ENCODE data around the gene RAB33B.

The RAB33B gene

GRCh38 chr4:139501927-139502899 is 48.3 kb downstream of the RAB33B start:
- H3K4me3 ChIP-seq (ENCODE audit: low read depth, low read length): no peak overlapping the region
- no peak for DNase-seq (ENCODE audit: low read depth)

GRCh38 chr4:139503622-139504166 is 49.8 kb downstream of the RAB33B start:
- H3K4me3 ChIP-seq (ENCODE audit: low read depth, low read length): no peak overlapping the region
- DNase-seq (ENCODE audit: low read depth): no peak

- no peak for DNase-seq (ENCODE audit: low read depth)
- H3K4me3 ChIP-seq (ENCODE audit: low read depth, low read length): no peak overlapping the region
Measured at GRCh38 chr4:139506774-139507173, 52.9 kb downstream of the RAB33B start.

GRCh38 chr4:139508581-139509237 is 54.8 kb downstream of the RAB33B start:
- no peak overlapping the region for H3K4me3 ChIP-seq (ENCODE audit: low read depth, low read length)
- DNase-seq (ENCODE audit: low read depth): no peak

GRCh38 chr4:139509727-139510410 is 55.9 kb downstream of the RAB33B start:
- DNase-seq (ENCODE audit: low read depth): no peak
- no peak overlapping the region for H3K4me3 ChIP-seq (ENCODE audit: low read depth, low read length)

GRCh38 chr4:139511320-139511719 is 57.4 kb downstream of the RAB33B start:
- no peak for DNase-seq (ENCODE audit: low read depth)
- H3K4me3 ChIP-seq (ENCODE audit: low read depth, low read length): no peak overlapping the region

- DNase-seq (ENCODE audit: low read depth): no peak
- H3K4me3 ChIP-seq (ENCODE audit: low read depth, low read length): no peak overlapping the region
Measured at GRCh38 chr4:139514382-139515059, 60.6 kb downstream of the RAB33B start.

GRCh38 chr4:139515531-139515958 is 61.6 kb downstream of the RAB33B start:
- DNase-seq (ENCODE audit: low read depth): no peak
- H3K4me3 ChIP-seq (ENCODE audit: low read depth, low read length): no peak overlapping the region

- no peak for DNase-seq (ENCODE audit: low read depth)
Measured at GRCh38 chr4:139521754-139522401, 68.0 kb downstream of the RAB33B start.

GRCh38 chr4:139522457-139522856 is 68.5 kb downstream of the RAB33B start:
- no peak for DNase-seq (ENCODE audit: low read depth)
- H3K4me3 ChIP-seq (ENCODE audit: low read depth, low read length): no peak overlapping the region

More at GRCh38 chr4:139521754-139522401, 68.0 kb downstream of the RAB33B start:
- H3K4me3 ChIP-seq (ENCODE audit: low read depth, low read length): no peak overlapping the region

- no peak overlapping the region for H3K4me3 ChIP-seq (ENCODE audit: low read depth, low read length)
- DNase-seq (ENCODE audit: low read depth): no peak
Measured at GRCh38 chr4:139523076-139523475, 69.2 kb downstream of the RAB33B start.

GRCh38 chr4:139524062-139524631 is 70.2 kb downstream of the RAB33B start:
- no peak for DNase-seq (ENCODE audit: low read depth)
- no peak overlapping the region for H3K4me3 ChIP-seq (ENCODE audit: low read depth, low read length)

- no peak for DNase-seq (ENCODE audit: low read depth)
Measured at GRCh38 chr4:139525414-139525813, 71.5 kb downstream of the RAB33B start.

More at GRCh38 chr4:139525414-139525813, 71.5 kb downstream of the RAB33B start:
- H3K4me3 ChIP-seq (ENCODE audit: low read depth, low read length): no peak overlapping the region

Data from skeletal muscle cell (primary cell).